Loucy (cell line): ENCODE measurements around the gene DPYSL4.

Source experiments
- H2AFZ ChIP-seq: fragments of 200-600 bp; sonication (generic); 2 replicates; pipeline ENCODE4 v1.6.0; 2016; ENCODE audit warnings: antibody characterized with exemption, mild to moderate bottlenecking, low read length, moderate library complexity
- H3F3A ChIP-seq: fragments of 200-600 bp; 2 replicates; pipeline ENCODE4 v1.6.0; 2016; ENCODE audit warnings: antibody characterized with exemption, low read depth, mild to moderate bottlenecking
- H3K27me3 ChIP-seq: fragments of 200-600 bp; sonication (generic); 2 replicates; pipeline ENCODE4 v1.6.1; 2014; ENCODE audit warnings: low read length, mild to moderate bottlenecking; ENCODE audit not compliant: insufficient read depth, poor library complexity, severe bottlenecking
- H3K36me3 ChIP-seq: fragments of 200-600 bp; sonication (generic); 2 replicates; pipeline ENCODE4 v1.6.1; 2016; ENCODE audit warnings: low read length; ENCODE audit not compliant: insufficient read depth
- H3K4me1 ChIP-seq: fragments of 200-600 bp; sonication (generic); 2 replicates; pipeline ENCODE4 v1.5.1; 2014; ENCODE audit warnings: low read length, mild to moderate bottlenecking; ENCODE audit not compliant: insufficient read depth, poor library complexity, severe bottlenecking
- H3K4me2 ChIP-seq: fragments of 200-600 bp; sonication (generic); 2 replicates; pipeline ENCODE4 v1.6.0; 2014; ENCODE audit warnings: antibody characterized with exemption, low read length, low read depth, mild to moderate bottlenecking; ENCODE audit not compliant: poor library complexity, severe bottlenecking
- H3K4me3 ChIP-seq: fragments of 200-600 bp; sonication (generic); 2 replicates; pipeline ENCODE4 v1.5.1; 2014; ENCODE audit warnings: low read length, mild to moderate bottlenecking, mixed read lengths; ENCODE audit not compliant: poor library complexity, severe bottlenecking
- H3K79me2 ChIP-seq: fragments of 200-600 bp; sonication (generic); 2 replicates; pipeline ENCODE4 v1.6.1; 2014; ENCODE audit warnings: low read length; ENCODE audit not compliant: insufficient read depth
- H3K9ac ChIP-seq: fragments of 200-600 bp; sonication (generic); 2 replicates; pipeline ENCODE4 v1.6.0; 2014; ENCODE audit warnings: mild to moderate bottlenecking, low read depth, low read length, moderate library complexity; ENCODE audit not compliant: poor library complexity, severe bottlenecking
- H3K9me2 ChIP-seq: fragments of 200-600 bp; sonication (generic); replicated peaks from 2 replicates; pipeline ENCODE4 v1.6.1; 2016; ENCODE audit warnings: low read depth, low read length, mixed read lengths
- H3K9me3 ChIP-seq: fragments of 200-600 bp; sonication (generic); 2 replicates; pipeline ENCODE4 v1.6.1; 2014; ENCODE audit warnings: mild to moderate bottlenecking, antibody characterized with exemption, low read length, low read depth; ENCODE audit not compliant: insufficient read depth
- H4K20me1 ChIP-seq: fragments of 200-600 bp; sonication (generic); 2 replicates; pipeline ENCODE4 v1.6.0; 2014; ENCODE audit warnings: antibody characterized with exemption, low read length, mild to moderate bottlenecking; ENCODE audit not compliant: insufficient read depth, poor library complexity, severe bottlenecking
- CTCF ChIP-seq: fragments of 200-600 bp; sonication (generic); conservative IDR thresholded peaks from 2 replicates; pipeline ENCODE4 v1.5.1; 2014; ENCODE audit warnings: mild to moderate bottlenecking, antibody characterized with exemption, low read length
- EZH2phosphoT487 ChIP-seq: fragments of 200-600 bp; IDR thresholded peaks from 2 replicates; pipeline ENCODE4 v1.6.1; 2018; ENCODE audit warnings: antibody characterized with exemption, mild to moderate bottlenecking, moderate library complexity, borderline replicate concordance

The DPYSL4 gene

GRCh38 chr10:132152896-132153580 lies 33.7 kb upstream of the DPYSL4 start:
- H3K4me1 ChIP-seq, result no peaks in the 10 kb centered on the region
- no peak overlapping the region for H3K4me2 ChIP-seq
- H3K79me2 ChIP-seq, result no peaks in the 10 kb centered on the region
- H3F3A ChIP-seq, result peaks cover under 1% of the 10 kb centered on the region; the same call in 1 of the 2 replicates
- no peak overlapping the region for H2AFZ ChIP-seq
- H3K9me3 ChIP-seq, result no peaks in the 10 kb centered on the region
- H4K20me1 ChIP-seq, result no peaks in the 10 kb centered on the region
- TF ChIP-seq CTCF (no peak), EZH2phosphoT487 (no peak)
- H3K9me2 ChIP-seq, result no peaks in the 10 kb centered on the region
- no peak overlapping the region for H3K9ac ChIP-seq
- no peak overlapping the region for H3K4me3 ChIP-seq
- H3K36me3 ChIP-seq, result no peaks in the 10 kb centered on the region
- no peaks in the 10 kb centered on the region for H3K27me3 ChIP-seq

GRCh38 chr10:132153616-132154217 lies 33.0 kb upstream of the DPYSL4 start:
- Histone ChIP-seq H3K27me3 (no peaks in the 10 kb centered on the region), H3K9me2 (no peaks in the 10 kb centered on the region), H3K79me2 (no peaks in the 10 kb centered on the region), H3F3A (peaks cover 3% of the 10 kb centered on the region; the same call in 1 of the 2 replicates), H3K4me3 (no peak overlapping the region), H3K36me3 (no peaks in the 10 kb centered on the region), H3K4me2 (no peak overlapping the region), H3K9me3 (no peaks in the 10 kb centered on the region), H2AFZ (no peak overlapping the region), H3K9ac (no peak overlapping the region), H4K20me1 (no peaks in the 10 kb centered on the region), H3K4me1 (no peaks in the 10 kb centered on the region)
- TF ChIP-seq EZH2phosphoT487 (no peak), CTCF (no peak)

GRCh38 chr10:132154440-132154839 lies 32.3 kb upstream of the DPYSL4 start:
- TF ChIP-seq CTCF, result no peak
- no peak for TF ChIP-seq EZH2phosphoT487

More at GRCh38 chr10:132154440-132154839, 32.3 kb upstream of the DPYSL4 start:
- Histone ChIP-seq H3K4me3 (no peak overlapping the region), H3K36me3 (no peaks in the 10 kb centered on the region), H4K20me1 (no peaks in the 10 kb centered on the region), H3K9me3 (no peaks in the 10 kb centered on the region), H3K4me1 (peaks cover 4% of the 10 kb centered on the region), H3K79me2 (no peaks in the 10 kb centered on the region), H3K27me3 (no peaks in the 10 kb centered on the region), H3F3A (peaks cover 3% of the 10 kb centered on the region; the same call in 1 of the 2 replicates), H2AFZ (no peak overlapping the region), H3K9ac (no peak overlapping the region), H3K9me2 (no peaks in the 10 kb centered on the region), H3K4me2 (no peak overlapping the region)
